Measurements from ENCODE around the gene YWHAQ. TPM values are rescaled to one million over a fixed set of nuclear protein-coding genes. Genes with fewer than 3 reads are reported as not detected.
"Not testable (repeated sequence)": the region's sequence is repeated elsewhere in the genome, so short reads cannot be mapped to it uniquely, and the experiment has no call there.

The YWHAQ gene
- total and polyA plus RNA-seq, 3 donors from 2014 or later: 260 to 374 (median 261) TPM

DNA sequence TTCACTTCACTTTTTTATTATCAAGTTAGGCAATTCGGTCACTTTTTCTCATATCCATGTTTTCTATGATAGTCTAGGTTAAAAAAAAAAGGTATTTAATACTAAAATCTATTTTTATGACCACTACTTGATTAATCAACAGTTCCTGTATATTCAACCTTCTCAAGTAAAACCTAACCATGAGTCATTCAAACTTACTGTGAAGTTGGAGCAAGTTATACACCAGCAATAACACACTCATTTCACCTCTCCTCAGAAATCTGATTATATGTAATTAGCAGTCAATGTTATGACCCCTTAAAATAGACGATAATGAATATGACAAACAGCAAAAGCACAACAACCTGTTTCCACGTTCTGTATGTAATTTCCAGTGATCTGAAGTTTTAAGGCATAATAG is 40.2 kb downstream of the YWHAQ start:
- Histone ChIP-seq H3K27me3 (no peaks in the 10 kb centered on the region), H3K9me3 (no peaks in the 10 kb centered on the region), H3K4me3 (no peak overlapping the region), H3K27ac (no peak overlapping the region), H3K36me3 (ENCODE audit: low read depth, missing control alignments) (no peaks in the 10 kb centered on the region), H3K4me1 (peaks cover 15% of the 10 kb centered on the region)
- WGBS, 2 donors: 86 to 87% methylated on average over 3 of the region's 3 CpGs
- TF ChIP-seq, protein P1, sequence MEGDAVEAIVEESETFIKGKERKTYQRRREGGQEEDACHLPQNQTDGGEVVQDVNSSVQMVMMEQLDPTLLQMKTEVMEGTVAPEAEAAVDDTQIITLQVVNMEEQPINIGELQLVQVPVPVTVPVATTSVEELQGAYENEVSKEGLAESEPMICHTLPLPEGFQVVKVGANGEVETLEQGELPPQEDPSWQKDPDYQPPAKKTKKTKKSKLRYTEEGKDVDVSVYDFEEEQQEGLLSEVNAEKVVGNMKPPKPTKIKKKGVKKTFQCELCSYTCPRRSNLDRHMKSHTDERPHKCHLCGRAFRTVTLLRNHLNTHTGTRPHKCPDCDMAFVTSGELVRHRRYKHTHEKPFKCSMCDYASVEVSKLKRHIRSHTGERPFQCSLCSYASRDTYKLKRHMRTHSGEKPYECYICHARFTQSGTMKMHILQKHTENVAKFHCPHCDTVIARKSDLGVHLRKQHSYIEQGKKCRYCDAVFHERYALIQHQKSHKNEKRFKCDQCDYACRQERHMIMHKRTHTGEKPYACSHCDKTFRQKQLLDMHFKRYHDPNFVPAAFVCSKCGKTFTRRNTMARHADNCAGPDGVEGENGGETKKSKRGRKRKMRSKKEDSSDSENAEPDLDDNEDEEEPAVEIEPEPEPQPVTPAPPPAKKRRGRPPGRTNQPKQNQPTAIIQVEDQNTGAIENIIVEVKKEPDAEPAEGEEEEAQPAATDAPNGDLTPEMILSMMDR (IDR thresholded peaks at IDR 0.05): no peak
- no peak for TF ChIP-seq POLR2A (IDR thresholded peaks at IDR 0.05)
- intact Hi-C loops (cut with DNase I; ENCODE audit: low total_unique reads): no loop called here
- no peak for DNase-seq

DNA sequence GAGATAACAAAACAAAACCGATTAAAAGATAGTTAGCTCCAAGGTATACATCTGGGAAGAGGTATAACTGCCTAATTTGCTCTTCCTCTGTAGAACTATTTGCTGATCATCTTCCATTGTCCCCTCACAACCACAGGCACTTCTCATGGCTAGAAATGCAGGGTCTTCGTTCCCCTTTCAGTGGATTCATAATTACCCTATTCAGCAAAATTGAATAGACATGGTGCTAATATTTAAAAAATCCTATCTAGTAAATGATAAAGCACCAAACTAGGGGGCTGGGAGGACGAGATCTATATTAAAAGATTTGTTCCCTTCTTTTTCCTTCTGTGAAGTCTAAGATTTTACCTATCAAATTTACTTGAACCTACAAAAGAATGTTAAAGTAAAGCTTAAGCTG is 44.3 kb downstream of the YWHAQ start:
- Histone ChIP-seq H3K4me1 (no peaks in the 10 kb centered on the region), H3K9me3 (no peaks in the 10 kb centered on the region), H3K36me3 (ENCODE audit: low read depth, missing control alignments) (no peaks in the 10 kb centered on the region), H3K4me3 (no peak overlapping the region), H3K27ac (no peak overlapping the region), H3K27me3 (no peaks in the 10 kb centered on the region)
- intact Hi-C loops (cut with DNase I; ENCODE audit: low total_unique reads): no loop called here
- no peak for TF ChIP-seq POLR2A (IDR thresholded peaks at IDR 0.05)
- TF ChIP-seq, protein P1 (IDR thresholded peaks at IDR 0.05): no peak
- WGBS, 2 donors: 84 to 86% methylated on average over 3 of the region's 3 CpGs
- no peak for DNase-seq

DNA sequence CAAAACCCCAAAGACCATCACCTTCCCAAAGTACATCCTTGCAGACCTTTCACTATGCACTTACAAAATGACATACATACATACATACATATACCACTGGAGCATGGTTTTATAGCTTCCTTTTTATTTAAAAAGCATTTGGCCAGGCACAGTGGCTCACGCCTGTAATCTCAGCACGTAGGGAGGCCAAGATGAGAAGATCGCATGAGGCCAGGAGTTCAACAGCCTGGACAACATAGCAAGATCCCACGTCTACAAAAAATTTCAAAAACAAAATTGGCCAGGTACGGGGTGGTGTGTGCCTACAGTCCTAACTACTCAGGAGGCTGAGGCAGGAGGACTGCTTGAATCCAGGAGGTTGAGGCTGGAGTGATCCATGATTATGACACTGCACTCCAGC is 45.3 kb downstream of the YWHAQ start:
- Histone ChIP-seq H3K4me3 (no peak overlapping the region), H3K4me1 (no peaks in the 10 kb centered on the region), H3K27ac (no peak overlapping the region), H3K27me3 (no peaks in the 10 kb centered on the region), H3K9me3 (no peaks in the 10 kb centered on the region), H3K36me3 (ENCODE audit: low read depth, missing control alignments) (no peaks in the 10 kb centered on the region)
- no peak for DNase-seq
- TF ChIP-seq, protein P1 (IDR thresholded peaks at IDR 0.05): no peak
- no peak for TF ChIP-seq POLR2A (IDR thresholded peaks at IDR 0.05)
- intact Hi-C loops (cut with DNase I; ENCODE audit: low total_unique reads): no loop called here
- WGBS, 2 donors: 77 to 97% methylated on average over 5 of the region's 5 CpGs

DNA sequence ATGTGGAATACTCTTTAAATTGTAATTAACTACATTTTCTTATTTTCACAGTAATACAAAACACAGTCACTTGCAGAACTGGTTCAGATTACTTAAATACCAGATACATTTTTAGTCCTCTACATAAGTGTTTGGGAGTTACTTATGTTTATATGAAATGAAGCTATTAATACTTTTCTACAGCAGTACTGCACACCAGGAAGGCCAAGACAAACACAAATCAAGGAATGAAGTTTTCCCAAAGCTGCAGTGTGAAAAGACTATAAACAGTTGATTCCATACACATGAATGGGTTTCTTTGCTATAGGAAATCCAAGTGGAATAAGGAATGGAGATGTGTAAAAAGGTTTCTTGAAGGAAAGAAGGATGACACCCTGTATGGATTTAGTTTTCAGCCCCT is 45.9 kb downstream of the YWHAQ start:
- H3K4me3 ChIP-seq; intact Hi-C loops (cut with DNase I; ENCODE audit: low total_unique reads); H3K27ac ChIP-seq; H3K27me3 ChIP-seq; H3K9me3 ChIP-seq; DNase-seq; H3K36me3 ChIP-seq (ENCODE audit: low read depth, missing control alignments); H3K4me1 ChIP-seq: not testable (repeated sequence)

DNA sequence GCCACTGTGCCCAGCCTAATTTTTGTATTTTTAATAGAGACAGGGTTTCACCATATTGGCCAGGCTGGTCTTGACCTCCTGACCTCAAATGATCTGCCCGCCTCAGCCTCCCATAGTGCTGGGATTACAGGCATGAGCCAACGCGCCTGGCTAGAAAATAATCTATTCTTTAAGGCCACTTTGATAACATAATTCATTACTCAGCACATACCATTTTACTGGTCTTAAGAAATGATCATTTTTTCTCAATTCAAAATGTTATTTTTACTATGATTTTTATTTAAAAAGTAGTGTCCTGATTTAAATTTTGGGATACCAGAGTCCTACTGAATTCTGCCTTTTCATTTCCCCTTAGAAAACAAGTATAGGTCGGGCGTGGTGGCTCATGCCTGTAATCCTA is 48.2 kb downstream of the YWHAQ start:
- WGBS, 2 donors: 88 to 90% methylated on average over 5 of the region's 5 CpGs
- no peak overlapping the region for H3K27ac ChIP-seq
- H3K4me3 ChIP-seq: no peak overlapping the region
- no peaks in the 10 kb centered on the region for H3K9me3 ChIP-seq
- H3K36me3 ChIP-seq (ENCODE audit: low read depth, missing control alignments): no peaks in the 10 kb centered on the region
- intact Hi-C loops (cut with DNase I; ENCODE audit: low total_unique reads): no loop called here
- DNase-seq: no peak
- no peaks in the 10 kb centered on the region for H3K27me3 ChIP-seq
- peaks cover 6% of the 10 kb centered on the region for H3K4me1 ChIP-seq
- TF ChIP-seq, protein P1 (IDR thresholded peaks at IDR 0.05): no peak
- TF ChIP-seq POLR2A (IDR thresholded peaks at IDR 0.05): no peak

All from testis (tissue), 3 donors.